Measurements from ENCODE around the gene BRF1. TPM values are rescaled to one million over a fixed set of nuclear protein-coding genes. Genes with fewer than 3 reads are reported as not detected.

The BRF1 gene
- polyA plus RNA-seq (2012; rRNA removed): 10.2 and 15.7 TPM in 2 replicates
- 6.7 and 10.4 TPM in 2 replicates for polyA plus RNA-seq (2012; cell fraction: cytosol; rRNA removed)
- polyA plus RNA-seq (2012; cell fraction: nucleus; rRNA removed): 48.8 and 58.4 TPM in 2 replicates

DNA sequence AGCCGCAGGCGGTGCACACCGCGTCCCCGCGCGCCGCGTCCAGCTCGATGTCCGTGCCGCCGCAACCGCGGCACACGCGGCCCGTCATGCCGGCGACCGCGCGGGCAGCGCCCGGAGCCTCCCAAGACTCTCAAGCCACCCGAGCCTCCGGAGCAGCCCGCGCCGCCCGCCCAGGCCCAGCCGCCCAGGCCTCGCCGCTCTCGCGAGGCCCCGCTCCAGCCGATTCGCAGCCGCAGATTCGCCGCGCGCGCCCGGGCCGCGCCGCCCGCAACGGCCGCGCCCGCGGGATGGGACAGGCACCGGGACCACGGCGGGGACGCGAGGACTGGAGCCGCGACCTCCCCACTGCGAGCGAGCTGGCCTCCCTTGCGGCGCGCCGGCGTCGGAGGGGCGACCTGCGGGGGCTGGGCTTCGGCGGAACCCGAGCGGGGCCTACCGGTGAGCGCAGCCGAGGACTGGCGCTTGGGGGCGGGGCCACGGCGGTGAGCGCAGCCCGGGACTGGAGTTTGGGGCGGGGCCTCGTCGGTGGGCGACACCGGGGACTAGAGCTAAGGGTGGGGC, at the start of gene BRF1:
BRF1 (minus strand) TSS at position 460 of the 561 bp plus-strand sequence; CDS start at position 88, 372 bp downstream.
- H3K4me2 ChIP-seq: peak within 1 kb of the TSS; percentile 98
- peaks cover 15% of the 10 kb centered on the region; the same call in 1 of the 2 replicates for H4K20me1 ChIP-seq (ENCODE audit: insufficient read depth)
- H3K9me2 ChIP-seq: no peaks in the 10 kb centered on the region
- TF ChIP-seq EZH2phosphoT487 (IDR thresholded peaks at IDR 0.05; ENCODE audit: borderline replicate concordance, low read depth) (no peak), GABPA (IDR thresholded peaks at IDR 0.05; ENCODE audit: low read depth) (no peak), GATA2 (CRISPR knock-in tag; IDR thresholded peaks at IDR 0.05) (no peak), CHD2 (IDR thresholded peaks at IDR 0.05; ENCODE audit: low read length, partially characterized antibody) (peak; percentile 98), TAF1 (IDR thresholded peaks at IDR 0.05; ENCODE audit: borderline replicate concordance, low read depth, low read length) (no peak), SMC3 (IDR thresholded peaks at IDR 0.05; ENCODE audit: low read depth, low read length) (no peak), MXI1 (IDR thresholded peaks at IDR 0.05; ENCODE audit: low read depth, low read length) (peak; percentile 49; the same call in 1 of the 2 replicates), NRF1 (IDR thresholded peaks at IDR 0.05; ENCODE audit: low read depth, low read length) (peak; percentile 37; the same call in 1 of the 2 replicates)
- TF ChIP-seq, protein P1, sequence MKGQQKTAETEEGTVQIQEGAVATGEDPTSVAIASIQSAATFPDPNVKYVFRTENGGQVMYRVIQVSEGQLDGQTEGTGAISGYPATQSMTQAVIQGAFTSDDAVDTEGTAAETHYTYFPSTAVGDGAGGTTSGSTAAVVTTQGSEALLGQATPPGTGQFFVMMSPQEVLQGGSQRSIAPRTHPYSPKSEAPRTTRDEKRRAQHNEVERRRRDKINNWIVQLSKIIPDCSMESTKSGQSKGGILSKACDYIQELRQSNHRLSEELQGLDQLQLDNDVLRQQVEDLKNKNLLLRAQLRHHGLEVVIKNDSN (IDR thresholded peaks at IDR 0.05; ENCODE audit: borderline replicate concordance, low read depth): no peak
- TF ChIP-seq, protein P2, sequence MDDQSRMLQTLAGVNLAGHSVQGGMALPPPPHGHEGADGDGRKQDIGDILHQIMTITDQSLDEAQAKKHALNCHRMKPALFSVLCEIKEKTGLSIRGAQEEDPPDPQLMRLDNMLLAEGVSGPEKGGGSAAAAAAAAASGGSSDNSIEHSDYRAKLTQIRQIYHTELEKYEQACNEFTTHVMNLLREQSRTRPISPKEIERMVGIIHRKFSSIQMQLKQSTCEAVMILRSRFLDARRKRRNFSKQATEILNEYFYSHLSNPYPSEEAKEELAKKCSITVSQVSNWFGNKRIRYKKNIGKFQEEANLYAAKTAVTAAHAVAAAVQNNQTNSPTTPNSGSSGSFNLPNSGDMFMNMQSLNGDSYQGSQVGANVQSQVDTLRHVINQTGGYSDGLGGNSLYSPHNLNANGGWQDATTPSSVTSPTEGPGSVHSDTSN (IDR thresholded peaks at IDR 0.05): no peak
- TF ChIP-seq, protein P3, sequence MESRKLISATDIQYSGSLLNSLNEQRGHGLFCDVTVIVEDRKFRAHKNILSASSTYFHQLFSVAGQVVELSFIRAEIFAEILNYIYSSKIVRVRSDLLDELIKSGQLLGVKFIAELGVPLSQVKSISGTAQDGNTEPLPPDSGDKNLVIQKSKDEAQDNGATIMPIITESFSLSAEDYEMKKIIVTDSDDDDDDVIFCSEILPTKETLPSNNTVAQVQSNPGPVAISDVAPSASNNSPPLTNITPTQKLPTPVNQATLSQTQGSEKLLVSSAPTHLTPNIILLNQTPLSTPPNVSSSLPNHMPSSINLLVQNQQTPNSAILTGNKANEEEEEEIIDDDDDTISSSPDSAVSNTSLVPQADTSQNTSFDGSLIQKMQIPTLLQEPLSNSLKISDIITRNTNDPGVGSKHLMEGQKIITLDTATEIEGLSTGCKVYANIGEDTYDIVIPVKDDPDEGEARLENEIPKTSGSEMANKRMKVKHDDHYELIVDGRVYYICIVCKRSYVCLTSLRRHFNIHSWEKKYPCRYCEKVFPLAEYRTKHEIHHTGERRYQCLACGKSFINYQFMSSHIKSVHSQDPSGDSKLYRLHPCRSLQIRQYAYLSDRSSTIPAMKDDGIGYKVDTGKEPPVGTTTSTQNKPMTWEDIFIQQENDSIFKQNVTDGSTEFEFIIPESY (IDR thresholded peaks at IDR 0.05; ENCODE audit: borderline replicate concordance, low read depth): peak; percentile 85; the same call in 1 of the 2 replicates
- H3F3A ChIP-seq (replicated peaks; ENCODE audit: insufficient read depth): peaks cover 3% of the 10 kb centered on the region
- H3K4me3 ChIP-seq (ENCODE audit: low read depth in 2 of 2, low read length in 1 of 2): peak within 1 kb of the TSS; percentile 68 to 85
- peak within 1 kb of the TSS; percentile 81 for H3K9ac ChIP-seq
- DNase-seq: peak; percentile 97
- CTCF ChIA-PET: interaction anchor here (1.0 to 2.0 kb wide), 8 partner anchors 9 to 189 kb away, joined by 3 to 6 read pairs (median 4); partner anchors contain the start of gene PACS2
- POLR2A ChIA-PET: interaction anchor here (0.7 to 1.9 kb wide), 9 partner anchors 8 to 518 kb away, joined by 3 to 17 read pairs (median 3); partner anchors contain the start of gene PACS2
- WGBS (ENCODE audit: low lambda C conversion rate): 0% methylated on average over 15 of the region's 90 CpGs
- H3K9me3 ChIP-seq: no peaks in the 10 kb centered on the region
- peaks cover 0 to 3% of the 10 kb centered on the region in 2 experiments; a peak in 1 of 4 replicates for H3K4me1 ChIP-seq (ENCODE audit: control insufficient read depth in 1 of 2, insufficient read depth in 2 of 2, low read depth in 1 of 2, low read length in 1 of 2)
- H3K79me2 ChIP-seq (ENCODE audit: insufficient read depth): peaks cover 46% of the 10 kb centered on the region
- H2AFZ ChIP-seq (ENCODE audit: low read depth): peak within 1 kb of the TSS; percentile 75
- no peaks in the 10 kb centered on the region for H3K36me3 ChIP-seq (replicated peaks in 1 of 2; ENCODE audit: control insufficient read depth in 1 of 2, insufficient read depth in 2 of 2, low read length in 1 of 2)
- H3K27ac ChIP-seq (ENCODE audit: low read depth in 2 of 2, low read length in 1 of 2): peak within 1 kb of the TSS; percentile 90 to 92
- no peaks in the 10 kb centered on the region for H3K27me3 ChIP-seq (ENCODE audit: insufficient read depth)

Measured in SK-N-SH (cell line).